IPS-18c (cell line): ENCODE measurements around the gene DPF3.

ENCODE experiments used
- H3K4me3 ChIP-seq: 2 replicates; pipeline ENCODE4 v1.7.0; 2013; ENCODE audit warnings: low read depth, mild to moderate bottlenecking, low read length, moderate library complexity; ENCODE audit not compliant: insufficient read depth
- H3K9me3 ChIP-seq: one replicate; pipeline ENCODE4 v1.6.1; 2013; ENCODE audit warnings: mild to moderate bottlenecking, low read length, moderate library complexity; ENCODE audit not compliant: control insufficient read depth, insufficient read depth

DPF3 gene

DNA sequence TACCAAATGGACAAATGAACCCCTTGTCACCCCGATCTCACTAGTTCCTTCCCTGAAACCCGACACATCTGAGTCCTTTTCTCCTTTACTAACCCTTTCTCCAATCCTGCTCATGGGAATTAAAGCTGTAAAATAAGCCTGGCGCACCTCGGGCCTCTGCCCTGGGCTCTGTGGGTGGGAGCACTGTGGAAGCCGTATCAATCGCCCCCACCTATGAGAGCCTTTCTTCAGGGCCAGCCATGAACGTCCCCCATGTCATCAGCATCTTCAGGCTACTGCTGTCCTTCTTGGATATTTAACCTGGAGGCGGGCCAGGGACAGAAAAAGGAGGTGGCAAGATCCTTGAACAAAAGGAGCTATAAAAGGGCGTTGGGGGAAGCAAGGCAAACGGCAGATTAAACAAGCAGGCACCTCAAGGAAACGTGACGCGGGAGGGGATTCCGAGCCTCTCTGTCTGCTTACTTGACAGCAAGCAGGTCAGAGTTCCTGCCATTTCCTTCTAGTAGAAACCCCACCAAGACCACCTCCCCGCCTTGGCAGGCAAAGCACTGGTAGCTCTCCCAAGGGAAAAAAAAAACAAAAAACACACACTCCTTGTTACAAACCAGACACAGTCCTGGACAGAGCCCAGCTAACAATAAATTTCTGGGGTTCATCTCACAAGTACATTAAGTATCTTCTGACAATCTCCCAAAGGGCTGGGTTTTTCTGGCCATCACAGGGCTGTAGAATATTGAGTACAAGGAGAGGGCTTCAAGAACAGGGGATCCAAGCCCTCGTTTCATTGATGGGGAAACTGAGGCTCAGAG lies 62.9 kb downstream of the DPF3 start:
- Histone ChIP-seq H3K4me3 (no peak overlapping the region), H3K9me3 (no peaks in the 10 kb centered on the region)

DNA sequence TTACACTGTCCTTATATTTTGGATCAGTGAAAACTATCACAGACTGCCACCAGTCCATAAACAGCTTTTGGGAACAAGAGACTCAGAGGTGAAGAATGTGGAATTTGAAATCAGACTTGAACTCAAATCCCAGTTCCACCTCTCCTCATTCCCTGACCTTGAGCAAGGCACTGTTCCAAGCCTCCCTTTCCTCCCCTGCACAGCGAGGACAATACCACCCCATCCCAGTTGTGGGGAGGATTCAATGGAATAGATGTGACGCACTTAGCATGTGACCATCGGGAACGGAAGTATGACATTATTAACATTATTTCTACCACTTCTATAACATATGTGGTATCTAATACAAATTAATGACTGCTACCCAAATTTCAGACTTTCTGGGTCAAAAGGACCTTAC lies 63.5 kb downstream of the DPF3 start:
- Histone ChIP-seq H3K4me3 (no peak overlapping the region), H3K9me3 (no peaks in the 10 kb centered on the region)

- no peak overlapping the region for H3K4me3 ChIP-seq
These were observed 65.3 kb downstream of the DPF3 start for GRCh38 chr14:72828604-72829003.

GRCh38 chr14:72826039-72826438 lies 67.9 kb downstream of the DPF3 start:
- Histone ChIP-seq H3K4me3 (no peak overlapping the region), H3K9me3 (no peaks in the 10 kb centered on the region)

More at GRCh38 chr14:72828604-72829003, 65.3 kb downstream of the DPF3 start:
- H3K9me3 ChIP-seq = no peaks in the 10 kb centered on the region

- Histone ChIP-seq H3K9me3 (no peaks in the 10 kb centered on the region), H3K4me3 (no peak overlapping the region)
These were observed 68.4 kb downstream of the DPF3 start for GRCh38 chr14:72825486-72825885.

DNA sequence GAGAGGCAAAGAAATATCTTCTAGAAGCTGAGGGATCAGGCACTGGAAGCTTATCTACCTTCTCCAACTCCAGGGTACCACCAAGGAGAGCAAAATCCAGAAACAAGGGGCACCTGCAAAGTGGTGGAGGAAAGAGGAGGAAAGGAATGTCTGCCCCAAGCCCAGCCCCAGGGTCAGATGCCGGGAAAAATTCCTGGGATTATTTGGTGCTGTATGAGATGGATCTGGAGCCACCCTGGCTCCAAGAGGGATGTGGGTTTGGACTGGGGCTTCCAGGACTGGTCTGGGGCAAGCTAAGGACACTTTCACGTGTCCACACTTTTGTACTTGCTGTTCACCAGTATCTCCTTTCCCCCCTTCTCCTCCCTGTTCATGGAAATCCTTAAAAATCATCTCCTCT lies 69.8 kb downstream of the DPF3 start:
- Histone ChIP-seq H3K9me3 (peaks cover 1% of the 10 kb centered on the region), H3K4me3 (no peak overlapping the region)

DNA sequence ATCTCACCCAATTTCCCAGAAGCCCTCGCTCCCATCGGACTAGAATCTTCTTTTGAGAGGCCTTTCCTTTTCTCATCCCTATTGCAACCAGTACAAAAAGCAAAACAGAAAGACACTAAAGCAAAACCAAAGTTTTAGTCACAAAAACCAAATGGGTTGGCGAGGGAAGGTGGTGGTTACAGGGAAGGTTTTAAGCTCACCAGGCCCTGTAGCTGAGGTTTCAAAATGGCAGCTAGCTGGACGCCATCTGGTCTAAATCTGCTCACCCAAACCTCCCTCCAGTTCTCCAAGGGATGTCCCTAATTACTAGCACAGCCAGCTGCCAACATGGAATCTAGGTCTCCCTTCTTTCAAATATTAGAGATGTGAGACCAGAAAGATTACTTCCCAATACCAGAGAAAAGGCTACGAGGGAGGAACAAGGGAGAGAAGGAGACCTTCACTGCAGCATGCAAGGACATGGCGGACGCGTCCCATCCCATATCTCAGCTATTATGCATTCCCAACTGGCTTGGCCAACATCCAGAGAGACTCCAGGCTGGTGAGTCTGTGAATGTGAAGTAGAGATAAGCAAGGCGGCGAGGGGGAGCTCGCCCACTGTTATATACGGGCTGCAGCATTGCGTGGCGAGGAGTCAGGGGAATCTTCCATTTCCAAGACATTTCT lies 70.8 kb downstream of the DPF3 start:
- Histone ChIP-seq H3K4me3 (no peak overlapping the region), H3K9me3 (peaks cover 4% of the 10 kb centered on the region)

GRCh38 chr14:72818998-72819397 lies 74.9 kb downstream of the DPF3 start:
- H3K9me3 ChIP-seq = peaks cover 4% of the 10 kb centered on the region

DNA sequence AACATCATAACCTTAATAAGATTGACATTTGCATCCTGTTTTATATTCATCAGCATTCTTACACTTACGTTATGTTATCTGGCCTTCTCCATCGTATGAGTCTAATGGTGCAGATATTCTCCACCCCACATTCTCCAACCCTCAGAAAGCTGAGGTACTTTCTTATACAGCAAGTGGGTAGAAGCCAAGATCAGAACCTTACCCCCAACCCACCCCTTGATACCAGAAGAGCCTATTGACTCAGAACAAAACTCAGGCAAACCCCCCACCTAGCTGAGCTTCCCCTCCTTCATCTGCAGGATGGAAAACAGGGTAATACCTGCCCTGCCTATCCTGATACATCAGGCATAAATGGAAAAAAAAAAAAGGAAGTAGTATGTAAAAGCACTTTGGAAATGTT lies 77.6 kb downstream of the DPF3 start:
- H3K4me3 ChIP-seq = no peak overlapping the region
- peaks cover 6% of the 10 kb centered on the region for H3K9me3 ChIP-seq

More at GRCh38 chr14:72818998-72819397, 74.9 kb downstream of the DPF3 start:
- no peak overlapping the region for H3K4me3 ChIP-seq

DNA sequence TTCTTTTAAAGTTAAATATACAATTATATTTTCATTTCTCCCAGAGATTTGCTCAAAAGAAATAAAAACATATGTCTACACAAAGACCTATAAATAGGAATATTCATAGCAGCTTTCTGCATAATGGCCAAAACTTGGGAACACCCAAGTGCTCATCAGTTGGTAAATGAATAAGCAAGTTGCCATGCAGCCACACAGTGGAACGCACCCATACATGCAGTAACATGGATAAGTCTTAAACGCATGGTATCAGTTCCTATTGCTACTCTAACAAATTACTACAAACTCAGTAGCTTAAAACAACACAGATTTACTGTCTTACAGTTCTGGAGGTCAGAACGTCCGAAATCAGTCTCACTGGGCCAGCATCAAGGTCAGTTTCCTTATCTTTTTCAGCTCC lies 78.5 kb downstream of the DPF3 start:
- Histone ChIP-seq H3K9me3 (peaks cover 6% of the 10 kb centered on the region), H3K4me3 (no peak overlapping the region)

- Histone ChIP-seq H3K9me3 (peaks cover 2% of the 10 kb centered on the region), H3K4me3 (no peak overlapping the region)
These were observed 81.5 kb downstream of the DPF3 start for GRCh38 chr14:72812292-72812851.

GRCh38 chr14:72810201-72810600 lies 83.7 kb downstream of the DPF3 start:
- Histone ChIP-seq H3K4me3 (no peak overlapping the region), H3K9me3 (peaks cover 2% of the 10 kb centered on the region)

DNA sequence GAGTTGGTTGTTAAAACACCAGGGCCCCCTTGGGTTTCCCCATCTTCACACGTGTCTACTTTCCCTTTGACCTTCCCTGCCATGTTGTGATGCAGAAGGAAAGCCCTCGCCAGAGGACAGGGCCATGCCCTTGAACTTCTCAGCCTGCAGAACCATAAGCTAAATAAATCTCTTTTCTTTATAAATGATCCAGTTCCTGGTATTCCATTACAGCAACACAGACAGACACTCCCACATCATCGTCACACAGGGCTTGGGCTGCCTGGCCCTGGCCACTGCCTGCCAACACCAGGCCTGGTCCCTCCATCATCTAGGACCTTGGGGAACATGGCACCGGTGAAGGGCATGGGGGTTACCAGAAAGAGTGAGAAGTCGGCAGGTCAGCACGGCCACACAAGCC lies 84.8 kb downstream of the DPF3 start:
- Histone ChIP-seq H3K9me3 (peaks cover 2% of the 10 kb centered on the region), H3K4me3 (no peak overlapping the region)

DNA sequence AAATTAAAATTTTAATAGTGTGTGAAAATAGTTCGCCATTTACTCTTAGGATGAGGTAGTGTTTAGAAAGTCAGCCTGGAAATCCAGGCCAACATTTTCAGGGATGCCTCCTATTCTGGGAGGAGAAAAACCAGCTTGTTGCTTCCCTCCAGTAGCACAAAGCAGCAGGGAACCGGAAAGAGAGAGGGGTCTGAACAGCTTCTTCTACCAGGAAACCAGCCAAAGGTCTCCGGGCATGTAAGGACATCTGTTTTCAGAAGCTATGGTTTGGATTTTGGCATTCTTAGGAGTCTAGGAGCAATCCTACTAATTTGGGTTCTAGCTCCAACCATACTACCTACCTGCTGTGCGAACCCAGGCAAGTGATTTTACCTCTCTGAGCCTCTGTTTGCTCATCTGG lies 85.3 kb downstream of the DPF3 start:
- Histone ChIP-seq H3K4me3 (no peak overlapping the region), H3K9me3 (peaks cover 2% of the 10 kb centered on the region)

DNA sequence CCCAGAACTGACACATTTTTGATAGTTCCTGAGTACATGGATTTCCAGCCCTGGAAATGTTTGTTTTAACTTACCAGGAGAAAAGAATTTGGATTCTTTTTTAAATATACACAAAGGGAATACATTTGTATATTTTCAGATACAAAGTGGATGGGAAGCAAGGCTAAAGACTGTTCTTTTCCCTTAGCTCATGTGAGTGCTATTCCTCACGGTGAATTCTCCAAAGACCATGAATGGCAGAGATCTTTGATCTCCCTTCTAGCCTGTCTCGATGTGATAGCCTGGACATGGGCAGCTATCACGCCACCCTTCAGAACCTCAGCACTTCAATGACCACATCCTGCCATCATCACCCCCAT lies 91.3 kb downstream of the DPF3 start:
- Histone ChIP-seq H3K4me3 (no peak overlapping the region), H3K9me3 (no peaks in the 10 kb centered on the region)

DNA sequence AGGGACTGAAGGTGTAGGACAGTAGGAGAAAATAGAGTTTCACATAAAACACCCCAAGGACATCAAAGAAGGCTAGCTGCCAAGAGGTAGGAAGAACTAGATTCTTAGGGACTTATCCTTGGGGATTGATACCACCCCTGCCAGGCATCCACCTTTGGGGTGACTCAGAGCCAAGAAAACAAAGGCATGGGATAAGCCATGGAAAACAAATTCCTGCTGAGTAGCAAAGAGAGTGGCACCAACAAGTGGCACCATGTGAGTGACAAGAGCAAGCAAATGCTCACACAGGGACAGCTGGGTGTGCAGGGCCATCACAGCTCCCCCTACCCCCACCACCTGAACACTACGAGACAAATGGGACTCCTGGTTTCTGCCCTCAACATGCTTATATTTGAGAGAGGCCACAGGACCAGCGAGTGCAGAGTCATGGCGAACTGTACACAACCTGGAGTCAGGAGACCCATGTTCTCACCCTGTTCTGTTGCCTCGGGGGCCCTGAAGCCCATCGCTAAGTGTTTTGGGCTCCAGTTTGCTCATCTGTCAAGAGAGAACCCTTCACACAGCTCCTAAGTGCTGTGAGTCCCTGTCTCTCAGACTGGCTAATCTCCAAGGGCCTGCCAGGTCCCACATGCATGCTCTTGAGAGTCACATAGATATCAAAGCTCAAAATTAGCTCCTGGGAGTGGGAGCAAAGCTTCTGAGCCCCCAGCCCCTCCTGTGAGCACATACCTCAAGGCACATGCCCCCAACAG lies 91.9 kb downstream of the DPF3 start:
- no peak overlapping the region for H3K4me3 ChIP-seq

GRCh38 chr14:72801381-72801812 lies 92.5 kb downstream of the DPF3 start:
- Histone ChIP-seq H3K9me3 (no peaks in the 10 kb centered on the region), H3K4me3 (no peak overlapping the region)

More for the DNA sequence above, 91.9 kb downstream of the DPF3 start:
- no peaks in the 10 kb centered on the region for H3K9me3 ChIP-seq
